ENCODE data around the gene ASIC3. TPM values are rescaled to one million over a fixed set of nuclear protein-coding genes. Genes with fewer than 3 reads are reported as not detected.

The ASIC3 gene
- total RNA-seq, 1 experiment from 2014 or later = 1.1 TPM

DNA sequence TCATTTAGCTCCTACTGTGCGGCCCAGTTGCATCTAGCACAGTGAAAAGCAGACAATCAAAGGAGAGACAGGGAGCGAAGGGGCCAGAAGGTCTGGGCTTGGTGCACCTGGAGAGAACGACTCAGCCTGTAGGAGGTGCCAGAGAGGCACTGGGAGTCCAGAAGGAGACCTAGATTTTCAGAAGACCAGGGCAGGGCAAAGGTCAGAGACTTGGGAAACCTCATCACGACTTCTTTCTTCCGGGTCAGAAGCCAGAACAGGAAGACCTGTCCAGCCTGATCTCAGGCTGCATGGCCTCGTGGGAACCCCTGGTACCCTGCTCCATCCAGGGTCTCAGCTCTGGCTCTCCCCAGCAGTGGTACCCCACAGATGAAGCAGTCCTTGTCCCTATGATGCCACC, 43.1 kb downstream of the ASIC3 start:
- H3K4me1 ChIP-seq = peaks cover 12% of the 10 kb centered on the region; the same call in 1 of the 2 replicates
- Mint-ChIP-seq H3K36me3 (ENCODE audit: insufficient read depth, unreplicated experiment) (peaks cover 25% of the 10 kb centered on the region), H3K4me3 (ENCODE audit: unreplicated experiment) (peak overlapping the region; percentile 7), H3K27ac (ENCODE audit: unreplicated experiment) (peak overlapping the region; percentile 37), H3K4me1 (ENCODE audit: low read depth, unreplicated experiment) (peaks cover 22% of the 10 kb centered on the region), H3K9me3 (ENCODE audit: unreplicated experiment) (no peaks in the 10 kb centered on the region), H3K27me3 (ENCODE audit: insufficient read depth, unreplicated experiment) (no peaks in the 10 kb centered on the region)
- TF ChIP-seq, protein P1, sequence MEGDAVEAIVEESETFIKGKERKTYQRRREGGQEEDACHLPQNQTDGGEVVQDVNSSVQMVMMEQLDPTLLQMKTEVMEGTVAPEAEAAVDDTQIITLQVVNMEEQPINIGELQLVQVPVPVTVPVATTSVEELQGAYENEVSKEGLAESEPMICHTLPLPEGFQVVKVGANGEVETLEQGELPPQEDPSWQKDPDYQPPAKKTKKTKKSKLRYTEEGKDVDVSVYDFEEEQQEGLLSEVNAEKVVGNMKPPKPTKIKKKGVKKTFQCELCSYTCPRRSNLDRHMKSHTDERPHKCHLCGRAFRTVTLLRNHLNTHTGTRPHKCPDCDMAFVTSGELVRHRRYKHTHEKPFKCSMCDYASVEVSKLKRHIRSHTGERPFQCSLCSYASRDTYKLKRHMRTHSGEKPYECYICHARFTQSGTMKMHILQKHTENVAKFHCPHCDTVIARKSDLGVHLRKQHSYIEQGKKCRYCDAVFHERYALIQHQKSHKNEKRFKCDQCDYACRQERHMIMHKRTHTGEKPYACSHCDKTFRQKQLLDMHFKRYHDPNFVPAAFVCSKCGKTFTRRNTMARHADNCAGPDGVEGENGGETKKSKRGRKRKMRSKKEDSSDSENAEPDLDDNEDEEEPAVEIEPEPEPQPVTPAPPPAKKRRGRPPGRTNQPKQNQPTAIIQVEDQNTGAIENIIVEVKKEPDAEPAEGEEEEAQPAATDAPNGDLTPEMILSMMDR (IDR thresholded peaks at IDR 0.05; ENCODE audit: insufficient read depth in 1 of 2, low read depth in 1 of 2, low read length in 1 of 2, severe bottlenecking in 1 of 2, unreplicated experiment in 1 of 2) = peak; percentile 72 to 81
- no TSS peak for BruUV-seq (replicated peaks)
- peak; percentile 80 to 83 for DNase-seq
- no peaks in the 10 kb centered on the region for H3K27me3 ChIP-seq (replicated peaks; ENCODE audit: control insufficient read depth, insufficient read depth, low read length)
- ChIA-PET CTCF (interaction anchor here (0.8 kb wide), 1 partner anchor 63 kb away, joined by 5 read pairs; the partner anchor contains the start of gene ABCB8), POLR2A (no interaction called here)
- intact Hi-C loops (cut with micrococcal nuclease; ENCODE audit: unreplicated experiment) = loop anchor here (1.0 kb wide), 1 partner anchor 20 kb away; no protein-coding TSS in a partner anchor
- no peak overlapping the region for H3K4me3 ChIP-seq (ENCODE audit: low read depth, low read length)
- peaks cover 1% of the 10 kb centered on the region for H3K36me3 ChIP-seq (ENCODE audit: control insufficient read depth, insufficient read depth, low read length)
- no peaks in the 10 kb centered on the region for H3K9me3 ChIP-seq

DNA sequence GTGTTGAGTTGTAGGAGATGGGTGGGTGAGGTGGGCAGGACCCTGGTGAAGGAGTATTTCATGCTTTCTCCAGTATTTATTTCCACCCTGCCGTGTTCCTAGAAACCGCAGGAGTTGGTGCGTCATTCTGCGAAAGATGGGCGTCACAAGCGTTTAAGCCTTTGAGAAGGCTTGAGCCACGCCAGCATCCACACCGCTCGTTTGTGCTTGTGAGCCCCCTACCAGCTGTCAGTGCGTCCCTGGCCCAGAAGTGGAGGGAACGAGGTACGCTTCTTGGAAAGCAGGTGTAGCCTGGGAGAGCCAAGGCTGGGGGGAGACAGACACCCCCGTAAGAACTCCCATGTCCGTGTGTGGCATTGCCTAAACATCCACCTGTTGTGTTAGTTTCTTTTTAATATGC, 43.7 kb downstream of the ASIC3 start:
- DNase-seq = no peak
- peaks cover 31% of the 10 kb centered on the region for H3K36me3 Mint-ChIP-seq (ENCODE audit: insufficient read depth, unreplicated experiment)
- Histone ChIP-seq H3K4me1 (peaks cover 12% of the 10 kb centered on the region; the same call in 1 of the 2 replicates), H3K4me3 (ENCODE audit: low read depth, low read length) (no peak overlapping the region), H3K27me3 (replicated peaks; ENCODE audit: control insufficient read depth, insufficient read depth, low read length) (no peaks in the 10 kb centered on the region), H3K9me3 (no peaks in the 10 kb centered on the region), H3K36me3 (ENCODE audit: control insufficient read depth, insufficient read depth, low read length) (peaks cover 1% of the 10 kb centered on the region)
- peaks cover 22% of the 10 kb centered on the region for H3K4me1 Mint-ChIP-seq (ENCODE audit: low read depth, unreplicated experiment)
- H3K4me3 Mint-ChIP-seq (ENCODE audit: unreplicated experiment) = no peak overlapping the region
- H3K27ac Mint-ChIP-seq (ENCODE audit: unreplicated experiment) = no peak overlapping the region
- POLR2A ChIA-PET = no interaction called here
- H3K9me3 Mint-ChIP-seq (ENCODE audit: unreplicated experiment) = no peaks in the 10 kb centered on the region
- BruUV-seq (replicated peaks) = no TSS peak
- TF ChIP-seq, protein P1 (IDR thresholded peaks at IDR 0.05; ENCODE audit: insufficient read depth in 1 of 2, low read depth in 1 of 2, low read length in 1 of 2, severe bottlenecking in 1 of 2, unreplicated experiment in 1 of 2) = no peak
- CTCF ChIA-PET = interaction anchor here (0.8 kb wide), 1 partner anchor 63 kb away, joined by 5 read pairs; the partner anchor contains the start of gene ABCB8
- intact Hi-C loops (cut with micrococcal nuclease; ENCODE audit: unreplicated experiment) = loop anchor here (1.0 kb wide), 1 partner anchor 19 kb away; no protein-coding TSS in a partner anchor
- H3K27me3 Mint-ChIP-seq (ENCODE audit: insufficient read depth, unreplicated experiment) = no peaks in the 10 kb centered on the region

DNA sequence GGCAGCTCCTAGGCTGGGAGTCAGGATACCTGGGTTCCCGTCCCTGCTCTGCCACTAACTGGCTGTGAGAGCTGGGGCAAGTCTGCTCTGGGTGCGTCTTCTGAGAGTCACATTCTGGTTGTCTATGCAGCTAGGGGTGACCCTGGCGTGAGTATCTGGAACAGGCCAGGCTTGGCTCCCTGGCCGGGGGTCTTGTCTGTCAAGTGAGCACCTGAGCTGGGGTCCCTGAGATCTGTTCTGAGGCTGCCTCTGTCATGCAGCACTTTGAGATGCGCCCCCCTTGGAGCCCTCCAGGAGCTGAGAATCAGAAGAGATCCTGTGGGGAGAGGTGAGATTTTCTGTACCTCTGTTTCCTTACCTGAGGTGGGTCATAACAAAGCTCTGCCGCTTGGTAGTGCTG, 45.4 kb downstream of the ASIC3 start:
- Histone ChIP-seq H3K27me3 (replicated peaks; ENCODE audit: control insufficient read depth, insufficient read depth, low read length) (no peaks in the 10 kb centered on the region), H3K36me3 (ENCODE audit: control insufficient read depth, insufficient read depth, low read length) (peaks cover 1% of the 10 kb centered on the region), H3K4me1 (0 out of 2 replicates have a peak, but pooled peaks cover 3% of the 10 kb centered on the region), H3K4me3 (ENCODE audit: low read depth, low read length) (no peak overlapping the region), H3K9me3 (no peaks in the 10 kb centered on the region)
- Mint-ChIP-seq H3K9me3 (ENCODE audit: unreplicated experiment) (no peaks in the 10 kb centered on the region), H3K4me3 (ENCODE audit: unreplicated experiment) (no peak overlapping the region), H3K27me3 (ENCODE audit: insufficient read depth, unreplicated experiment) (no peaks in the 10 kb centered on the region), H3K36me3 (ENCODE audit: insufficient read depth, unreplicated experiment) (peaks cover 30% of the 10 kb centered on the region), H3K27ac (ENCODE audit: unreplicated experiment) (no peak overlapping the region), H3K4me1 (ENCODE audit: low read depth, unreplicated experiment) (peaks cover 20% of the 10 kb centered on the region)
- no peak for DNase-seq
- POLR2A ChIA-PET = interaction anchor here (1.5 kb wide), 1 partner anchor 31 kb away, joined by 8 read pairs; no protein-coding TSS in a partner anchor
- CTCF ChIA-PET = no interaction called here
- no TSS peak for BruUV-seq (replicated peaks)
- TF ChIP-seq, protein P1 (IDR thresholded peaks at IDR 0.05; ENCODE audit: insufficient read depth in 1 of 2, low read depth in 1 of 2, low read length in 1 of 2, severe bottlenecking in 1 of 2, unreplicated experiment in 1 of 2) = no peak
- intact Hi-C loops (cut with micrococcal nuclease; ENCODE audit: unreplicated experiment) = no loop called here

Measured in Caco-2 (cell line).